WERI-Rb-1 (cell line): Measurements from ENCODE around the gene SPANXD.
"Not testable (repeated sequence)": the region's sequence is repeated elsewhere in the genome, so short reads cannot be mapped to it uniquely, and the experiment has no call there.

ENCODE experiments used
- DNase-seq: peaks from one replicate; pipeline ENCODE4 v3.0.0-alpha.2; 2020
- H3K27ac ChIP-seq: fragments of 250-450 bp; sonication (Bioruptor Pico); 2 replicates; pipeline ENCODE4 v1.5.1; 2020; ENCODE audit warnings: mild to moderate bottlenecking, moderate library complexity
- H3K27me3 ChIP-seq: fragments of 250-450 bp; sonication (Bioruptor Pico); 2 replicates; pipeline ENCODE4 v1.5.1; 2021; ENCODE audit warnings: mild to moderate bottlenecking, low read depth, moderate library complexity; ENCODE audit not compliant: insufficient read depth, severe bottlenecking
- H3K36me3 ChIP-seq: fragments of 250-450 bp; sonication (Bioruptor Pico); 2 replicates; pipeline ENCODE4 v1.5.1; 2020; ENCODE audit warnings: mild to moderate bottlenecking, moderate library complexity
- H3K4me3 ChIP-seq: 2 replicates; pipeline ENCODE4 v1.5.1; 2011; ENCODE audit warnings: low read depth, mild to moderate bottlenecking, control low read depth, low read length
- H3K9me3 ChIP-seq: fragments of 250-450 bp; sonication (Bioruptor Pico); 2 replicates; pipeline ENCODE4 v1.5.1; 2021; ENCODE audit warnings: mild to moderate bottlenecking, moderate library complexity; ENCODE audit not compliant: severe bottlenecking
- CTCF ChIP-seq: IDR thresholded peaks from 2 replicates; pipeline ENCODE4 v1.5.1; 2011; ENCODE audit warnings: low read depth, mild to moderate bottlenecking, control low read depth, inconsistent platforms, low read length

SPANXD gene

GRCh38 chrX:141698639-141699038 lies at the start of gene SPANXD:
SPANXD (minus strand) TSS chrX:141698739; CDS start chrX:141698405, 334 bp downstream.
- DNase-seq, H3K27ac ChIP-seq, H3K36me3 ChIP-seq, H3K4me3 ChIP-seq, H3K27me3 ChIP-seq, H3K9me3 ChIP-seq: not testable (repeated sequence)

DNA sequence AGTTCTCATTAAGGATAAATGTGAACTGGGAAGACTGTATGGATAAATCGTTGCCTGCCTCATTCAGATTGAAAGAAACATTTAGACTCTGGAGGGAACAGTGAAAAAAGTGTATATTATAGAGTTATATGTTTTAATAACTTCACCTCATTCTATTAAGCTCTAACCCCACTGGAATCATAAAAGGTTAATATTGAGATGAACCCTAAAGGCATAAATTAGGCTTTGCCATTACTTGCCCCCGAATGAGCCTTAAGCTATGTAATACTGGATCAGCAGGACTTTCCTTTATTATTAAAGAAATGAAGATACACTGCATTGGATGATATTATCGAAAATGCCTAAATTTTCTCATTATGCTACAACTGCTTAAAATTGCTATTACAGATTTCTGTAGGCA lies 44.1 kb upstream of the SPANXD start:
- peaks cover 10% of the 10 kb centered on the region for H3K27me3 ChIP-seq

GRCh38 chrX:141736656-141737055 lies 38.1 kb upstream of the SPANXD start:
- no peak for DNase-seq
- H3K27ac ChIP-seq, result no peak overlapping the region

More for the DNA sequence above, 44.1 kb upstream of the SPANXD start:
- Histone ChIP-seq H3K4me3 (no peak overlapping the region), H3K9me3 (no peaks in the 10 kb centered on the region), H3K27ac (no peak overlapping the region), H3K36me3 (no peaks in the 10 kb centered on the region)
- no peak for DNase-seq
- TF ChIP-seq CTCF, result no peak

DNA sequence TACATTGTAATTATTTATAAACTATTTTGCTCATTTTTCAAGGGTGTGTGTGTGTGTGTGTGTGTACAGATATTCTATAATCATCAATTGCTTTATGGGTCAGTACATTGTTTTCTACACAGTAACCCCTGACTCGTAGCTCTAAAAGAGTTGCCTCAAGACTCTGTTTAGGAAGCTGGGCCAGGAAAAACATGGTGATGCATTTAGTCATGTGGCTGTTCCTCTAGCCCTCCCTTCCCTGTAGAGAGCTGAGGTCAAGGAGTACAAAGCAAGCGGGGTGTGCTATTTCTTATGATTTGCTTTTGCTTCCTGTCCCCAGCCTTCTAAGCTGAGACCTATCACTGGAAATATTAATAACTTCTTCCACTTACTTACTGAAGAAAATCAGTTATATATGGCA lies 34.8 kb upstream of the SPANXD start:
- TF ChIP-seq CTCF, result no peak
- H3K9me3 ChIP-seq, result no peaks in the 10 kb centered on the region
- no peak overlapping the region for H3K4me3 ChIP-seq
- DNase-seq, result no peak
- no peaks in the 10 kb centered on the region for H3K36me3 ChIP-seq
- no peak overlapping the region for H3K27ac ChIP-seq
- H3K27me3 ChIP-seq, result peaks cover 41% of the 10 kb centered on the region

More at GRCh38 chrX:141736656-141737055, 38.1 kb upstream of the SPANXD start:
- Histone ChIP-seq H3K36me3 (no peaks in the 10 kb centered on the region), H3K27me3 (peaks cover 30% of the 10 kb centered on the region), H3K4me3 (no peak overlapping the region), H3K9me3 (no peaks in the 10 kb centered on the region)
- no peak for TF ChIP-seq CTCF

DNA sequence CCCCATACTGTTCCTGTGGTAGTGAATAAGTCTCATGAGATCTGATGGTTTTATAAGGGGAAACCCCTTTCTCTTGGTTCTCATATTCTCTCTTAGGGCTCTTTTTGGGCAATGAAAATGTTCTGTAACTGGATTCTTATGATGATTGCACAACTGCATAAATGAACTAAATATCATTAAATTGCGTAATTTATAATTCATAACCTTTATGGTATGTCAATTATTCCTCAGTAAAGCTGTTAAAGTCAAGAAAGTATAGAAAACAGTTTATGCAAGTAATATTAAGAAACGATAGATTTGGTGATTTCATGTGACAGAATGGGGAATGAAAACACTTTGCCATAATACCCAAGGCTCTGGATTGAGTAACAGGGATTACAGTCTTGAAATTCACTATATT lies 33.5 kb upstream of the SPANXD start:
- TF ChIP-seq CTCF, result no peak

GRCh38 chrX:141724186-141724585 lies 25.6 kb upstream of the SPANXD start:
- Histone ChIP-seq H3K9me3 (no peaks in the 10 kb centered on the region), H3K27me3 (peaks cover 31% of the 10 kb centered on the region)

More for the DNA sequence above, 33.5 kb upstream of the SPANXD start:
- Histone ChIP-seq H3K27me3 (peaks cover 55% of the 10 kb centered on the region), H3K27ac (no peak overlapping the region), H3K9me3 (no peaks in the 10 kb centered on the region), H3K36me3 (no peaks in the 10 kb centered on the region), H3K4me3 (no peak overlapping the region)
- DNase-seq, result no peak

More at GRCh38 chrX:141724186-141724585, 25.6 kb upstream of the SPANXD start:
- H3K4me3 ChIP-seq, result no peak overlapping the region
- no peak for DNase-seq
- TF ChIP-seq CTCF, result no peak
- H3K36me3 ChIP-seq, result no peaks in the 10 kb centered on the region
- no peak overlapping the region for H3K27ac ChIP-seq
